GM20000 (cell line): ENCODE results near the gene MDFIC.

Experiments
- DNase-seq: peaks from one replicate; pipeline ENCODE4 v3.0.0; 2012; ENCODE audit warnings: low spot score
- TF ChIP-seq, protein P1 (sequence below): IDR thresholded peaks from 2 replicates; pipeline ENCODE4 v1.5.1; 2012; ENCODE audit warnings: mild to moderate bottlenecking, control low read depth; ENCODE audit errors: extremely low read depth, missing control alignments

MDFIC gene

DNA sequence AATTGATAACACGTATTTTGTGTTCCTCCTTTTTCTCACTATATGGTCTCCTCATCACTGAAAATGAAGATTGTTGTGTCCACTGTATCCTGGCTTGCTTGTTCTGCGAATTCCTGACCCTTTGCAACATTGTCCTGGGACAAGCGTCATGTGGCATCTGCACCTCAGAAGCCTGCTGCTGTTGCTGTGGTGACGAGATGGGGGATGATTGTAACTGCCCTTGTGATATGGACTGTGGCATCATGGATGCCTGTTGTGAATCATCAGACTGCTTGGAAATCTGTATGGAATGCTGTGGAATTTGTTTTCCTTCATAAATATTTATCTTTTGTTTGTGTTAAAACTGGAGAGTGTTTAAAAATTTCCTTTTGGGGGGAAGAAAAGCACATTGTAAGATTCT lies 93.7 kb downstream of the MDFIC start:
- no peak for DNase-seq

DNA sequence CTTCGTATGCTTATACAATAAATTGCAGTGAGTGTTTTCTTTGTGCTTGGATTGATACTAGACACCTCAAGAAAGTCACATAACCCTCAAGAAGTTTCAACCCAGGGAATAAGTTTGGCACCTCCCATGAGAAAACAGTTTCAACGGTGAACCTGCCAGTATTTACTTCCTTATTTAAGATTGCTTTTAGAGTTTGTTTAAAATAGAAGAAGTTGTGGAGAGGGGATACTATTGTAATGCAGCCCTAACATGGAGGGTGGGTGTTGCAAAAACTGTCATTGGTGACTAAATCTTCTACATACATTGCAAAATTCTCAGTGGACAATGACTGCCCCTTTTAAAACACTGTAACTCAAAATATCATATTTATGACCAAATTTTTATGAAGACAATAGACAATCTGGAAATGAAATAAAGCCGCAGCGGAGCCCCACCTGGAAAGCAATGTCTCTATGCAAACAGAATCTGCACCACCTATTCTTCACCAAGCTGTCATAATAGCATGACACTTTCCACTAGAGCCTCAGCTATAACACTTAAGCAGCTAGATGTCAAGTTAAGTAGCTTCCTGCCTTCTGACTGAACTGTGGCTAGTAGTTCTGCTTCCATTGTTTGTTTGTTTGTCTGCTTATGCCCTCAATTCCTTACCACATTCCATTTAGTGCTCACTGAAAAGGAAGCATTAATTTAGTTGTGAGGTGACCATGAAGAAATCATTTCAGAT lies 98.2 kb downstream of the MDFIC start:
- DNase-seq = no peak
- TF ChIP-seq, protein P1, sequence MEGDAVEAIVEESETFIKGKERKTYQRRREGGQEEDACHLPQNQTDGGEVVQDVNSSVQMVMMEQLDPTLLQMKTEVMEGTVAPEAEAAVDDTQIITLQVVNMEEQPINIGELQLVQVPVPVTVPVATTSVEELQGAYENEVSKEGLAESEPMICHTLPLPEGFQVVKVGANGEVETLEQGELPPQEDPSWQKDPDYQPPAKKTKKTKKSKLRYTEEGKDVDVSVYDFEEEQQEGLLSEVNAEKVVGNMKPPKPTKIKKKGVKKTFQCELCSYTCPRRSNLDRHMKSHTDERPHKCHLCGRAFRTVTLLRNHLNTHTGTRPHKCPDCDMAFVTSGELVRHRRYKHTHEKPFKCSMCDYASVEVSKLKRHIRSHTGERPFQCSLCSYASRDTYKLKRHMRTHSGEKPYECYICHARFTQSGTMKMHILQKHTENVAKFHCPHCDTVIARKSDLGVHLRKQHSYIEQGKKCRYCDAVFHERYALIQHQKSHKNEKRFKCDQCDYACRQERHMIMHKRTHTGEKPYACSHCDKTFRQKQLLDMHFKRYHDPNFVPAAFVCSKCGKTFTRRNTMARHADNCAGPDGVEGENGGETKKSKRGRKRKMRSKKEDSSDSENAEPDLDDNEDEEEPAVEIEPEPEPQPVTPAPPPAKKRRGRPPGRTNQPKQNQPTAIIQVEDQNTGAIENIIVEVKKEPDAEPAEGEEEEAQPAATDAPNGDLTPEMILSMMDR = no peak

More for the DNA sequence above, 93.7 kb downstream of the MDFIC start:
- TF ChIP-seq, protein P1 = no peak

DNA sequence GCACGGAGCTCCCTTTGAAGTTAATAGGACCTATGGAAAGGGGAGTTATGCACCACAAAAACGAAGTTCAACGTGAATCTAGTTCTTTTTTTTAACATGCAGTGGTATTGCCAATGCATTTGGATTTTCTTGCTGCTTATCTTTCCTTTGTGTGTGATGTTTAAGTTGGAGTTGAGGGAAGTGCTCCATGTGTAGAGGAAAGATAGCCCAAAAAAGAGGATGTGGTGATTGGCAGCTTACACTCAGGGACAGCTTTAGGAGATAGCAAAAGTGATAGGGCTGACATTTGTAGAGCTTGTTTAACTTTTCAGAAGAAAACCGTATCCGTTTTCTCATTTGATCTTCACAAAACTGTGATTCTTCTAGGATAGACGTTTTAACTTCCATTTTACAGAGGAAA lies 101.3 kb downstream of the MDFIC start:
- no peak for DNase-seq
- TF ChIP-seq, protein P1 = no peak

DNA sequence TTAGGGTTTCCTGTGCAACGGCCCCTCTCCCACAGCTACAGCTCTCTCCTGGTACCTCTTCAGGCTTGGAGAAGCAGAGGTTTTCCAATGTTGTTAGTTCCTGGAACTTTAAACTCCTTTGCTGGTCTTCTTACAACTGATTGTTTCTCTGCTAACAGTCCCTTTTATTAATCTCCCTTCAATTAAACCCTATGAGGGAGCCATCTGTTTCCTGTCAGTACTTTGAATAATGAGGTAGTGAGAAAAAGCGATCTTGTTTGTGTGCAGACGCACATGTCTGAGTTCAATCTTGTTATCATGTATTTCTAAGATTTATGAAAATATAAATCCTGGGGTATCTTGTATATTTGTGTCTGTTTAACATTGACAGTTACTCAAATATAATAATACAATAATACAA lies 102.4 kb downstream of the MDFIC start:
- TF ChIP-seq, protein P1 = no peak

DNA sequence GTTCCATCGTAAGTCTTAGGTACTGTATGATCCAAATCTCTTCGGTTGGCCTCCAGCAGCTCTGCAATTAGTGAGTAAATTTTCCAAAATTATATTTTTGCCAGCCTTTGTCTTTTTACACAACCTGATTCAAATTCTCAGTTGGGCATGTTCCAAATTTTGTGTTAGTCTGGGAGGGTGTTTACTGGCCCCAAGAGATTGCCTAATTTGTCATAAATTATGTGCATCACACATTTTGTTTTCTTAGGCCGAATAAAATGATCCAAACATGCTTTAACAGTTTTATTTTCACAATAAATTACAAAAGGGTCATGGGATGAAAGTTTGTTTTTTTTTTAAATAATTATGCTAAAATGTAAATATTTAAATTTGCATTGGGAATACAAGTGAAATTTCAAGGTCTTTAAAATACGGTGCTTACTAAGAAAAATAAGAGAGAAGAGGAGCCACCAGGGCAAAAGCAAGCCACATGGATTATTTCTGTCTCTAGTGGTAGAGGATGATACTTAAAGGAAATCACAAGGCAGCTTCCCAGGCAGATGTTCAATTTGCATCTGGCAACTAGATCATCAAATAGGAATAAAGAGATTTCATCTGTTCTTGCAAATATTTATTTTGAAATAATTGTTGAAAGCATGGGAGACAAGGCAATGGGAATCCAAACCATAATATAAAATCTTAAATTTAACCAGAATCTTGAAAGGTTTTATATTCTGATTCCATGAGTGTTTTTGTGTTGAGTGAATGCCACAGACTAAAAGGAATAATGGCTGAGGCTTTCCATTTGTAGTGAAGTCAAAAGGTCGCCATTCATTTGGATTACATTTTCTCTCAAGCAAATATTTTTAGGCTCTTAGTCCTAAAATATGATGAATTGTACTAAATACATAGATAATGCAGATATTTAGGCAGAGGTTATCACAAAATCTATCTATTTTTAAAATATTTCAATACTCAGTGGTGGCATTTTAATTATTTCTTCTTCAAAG lies 111.1 kb downstream of the MDFIC start:
- TF ChIP-seq, protein P1 = no peak

More for the DNA sequence above, 102.4 kb downstream of the MDFIC start:
- DNase-seq = no peak

DNA sequence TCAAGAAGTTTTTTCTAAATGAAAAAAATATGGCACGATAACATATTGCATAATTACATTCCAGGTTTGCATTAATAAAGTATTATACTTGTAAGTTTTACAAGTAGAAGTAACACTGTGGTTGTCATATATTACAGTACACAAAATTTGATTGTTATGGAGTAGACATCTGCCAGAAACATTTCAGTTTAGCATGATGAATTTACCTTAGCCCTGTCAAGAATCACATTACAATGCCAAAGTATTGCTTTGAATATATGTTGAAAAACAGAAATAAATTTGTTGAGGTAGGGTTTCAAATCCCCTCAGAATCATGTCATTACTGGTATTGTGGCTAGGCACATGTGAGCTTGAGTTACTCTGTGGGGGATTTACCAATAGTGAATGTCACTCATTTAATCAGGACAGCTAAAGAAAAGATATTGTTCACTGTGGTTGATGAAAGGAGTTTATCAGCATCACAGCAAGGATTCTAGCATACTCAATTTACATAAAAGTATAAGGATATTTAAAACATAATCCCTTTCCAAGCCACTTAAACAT lies 112.1 kb downstream of the MDFIC start:
- TF ChIP-seq, protein P1 = no peak
- DNase-seq = no peak

More for the DNA sequence above, 111.1 kb downstream of the MDFIC start:
- DNase-seq = no peak
